ENCODE measurements around the gene CAPZB. TPM values are rescaled to one million over a fixed set of nuclear protein-coding genes. Genes with fewer than 3 reads are reported as not detected.

The CAPZB gene
- total and polyA plus RNA-seq, 2 of the 4 experiments (the other 2 are of a cell fraction): 216 to 304 TPM

- Histone ChIP-seq H3K4me2 (ENCODE audit: low read depth, low read length) (no peak overlapping the region), H3K4me3 (ENCODE audit: insufficient read depth, low read depth, low read length) (no peak overlapping the region), H3K23ac (ENCODE audit: low read depth, low read length) (no peak overlapping the region), H3K27me3 (ENCODE audit: control insufficient read depth, insufficient read depth, low read length) (no peaks in the 10 kb centered on the region), H3K4ac (ENCODE audit: low read depth, low read length) (no peak overlapping the region), H3K4me1 (ENCODE audit: control insufficient read depth, insufficient read depth, low read length) (peaks cover 10% of the 10 kb centered on the region), H3K79me1 (ENCODE audit: low read depth in 1 of 2, low read length in 2 of 2) (peaks cover 29 to 65% of the 10 kb centered on the region in 2 experiments), H3K9me1 (ENCODE audit: insufficient read depth, low read length) (peaks cover 30% of the 10 kb centered on the region), H3K18ac (ENCODE audit: low read depth, low read length) (no peak overlapping the region), H4K5ac (ENCODE audit: low read depth, low read length) (no peak overlapping the region), H2BK15ac (ENCODE audit: low read depth, low read length) (no peak overlapping the region), H3K36me3 (ENCODE audit: control insufficient read depth, insufficient read depth, low read length) (peaks cover 30% of the 10 kb centered on the region), H4K91ac (ENCODE audit: insufficient read depth, low read depth, low read length) (no peak overlapping the region), H3K27ac (ENCODE audit: insufficient read depth, low read length) (no peak overlapping the region), H2AFZ (replicated peaks; ENCODE audit: low read length, poor library complexity) (no peak overlapping the region), H2AK9ac (replicated peaks; ENCODE audit: low read depth, low read length, poor library complexity) (no peak overlapping the region), H2BK120ac (ENCODE audit: low read depth, low read length) (no peak overlapping the region), H3K14ac (replicated peaks; ENCODE audit: low read depth, low read length) (no peak overlapping the region), H2AK5ac (ENCODE audit: low read depth, low read length) (no peak overlapping the region), H2BK20ac (ENCODE audit: low read depth, low read length) (no peak overlapping the region), H2BK5ac (ENCODE audit: low read depth, low read length, poor library complexity, severe bottlenecking) (no peak overlapping the region), H4K8ac (ENCODE audit: low read depth in 2 of 2, low read length in 2 of 2) (no peak overlapping the region), H3K9me3 (ENCODE audit: control insufficient read depth, insufficient read depth, low read length) (no peaks in the 10 kb centered on the region), H3K9ac (ENCODE audit: low read depth, low read length) (no peak overlapping the region), H4K20me1 (ENCODE audit: insufficient read depth, low read length) (peaks cover 8% of the 10 kb centered on the region), H3K56ac (ENCODE audit: extremely low read depth, insufficient read depth, low read length) (no peak overlapping the region)
- intact Hi-C loops (cut with micrococcal nuclease): no loop called here
- no peak for ATAC-seq (ENCODE audit: low read depth)
- ChIA-PET CTCF (no interaction called here), POLR2A (ENCODE audit: unreplicated experiment) (no interaction called here)
- 100% methylated on average over 1 of the region's 3 CpGs; no CpG with 5 or more reads in 1 of the 2 experiments for WGBS, 2 experiments (ENCODE audit: extremely low coverage in 2 of 2, insufficient read length in 1 of 2)
- BruUV-seq (replicated peaks): no TSS peak
- DNase-seq: peak; percentile 22
- in situ Hi-C loops (cut with MboI; ENCODE audit: low sequenced_read_pairs): no loop called here
- TF ChIP-seq ELK1 (IDR thresholded peaks at IDR 0.05; ENCODE audit: borderline replicate concordance, low read depth, low read length) (no peak), SMC3 (IDR thresholded peaks at IDR 0.05; ENCODE audit: low read depth, low read length) (no peak)
- dilution Hi-C loops (cut with HindIII; ENCODE audit: low sequenced_read_pairs, unreplicated experiment): no loop called here
Measured at GRCh38 chr1:19319196-19319595, 166.1 kb downstream of the CAPZB start.
